GM21723 (cell line): ENCODE measurements around the gene SCO2.
"Not testable (repeated sequence)": the region's sequence is repeated elsewhere in the genome, so short reads cannot be mapped to it uniquely, and the experiment has no call there.

ENCODE experiments used
- ATAC-seq: cut with Tn5 transposase; IDR thresholded peaks from one replicate; pipeline ENCODE4 v1.9.1; 2021; ENCODE audit warnings: mild to moderate bottlenecking, moderate library complexity; ENCODE audit not compliant: unreplicated experiment

Gene SCO2

GRCh38 chr22:50522208-50522805 lies 3.1 kb downstream of the SCO2 start:
- no peak for ATAC-seq

DNA sequence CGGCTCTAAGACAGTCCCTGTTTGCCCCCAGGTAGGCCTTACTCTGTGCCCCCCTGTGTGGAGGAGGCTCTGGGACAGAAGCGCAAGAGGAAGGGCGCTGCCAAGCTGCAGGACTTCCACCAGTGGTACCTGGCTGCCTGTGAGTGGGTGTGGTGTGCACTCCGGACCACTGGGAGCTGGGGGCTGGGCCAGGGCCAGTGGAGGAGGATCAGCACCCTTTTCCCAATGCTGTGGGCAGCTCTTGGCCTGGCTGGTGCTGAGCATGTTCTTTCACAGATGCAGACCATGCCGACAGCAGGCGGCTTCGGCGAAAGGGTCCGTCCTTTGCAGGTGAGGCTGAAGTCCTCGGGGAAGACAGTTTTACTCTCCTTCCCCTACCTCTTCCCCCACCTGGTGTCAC lies 3.7 kb downstream of the SCO2 start:
- no peak for ATAC-seq

GRCh38 chr22:50520826-50521453 lies 4.5 kb downstream of the SCO2 start:
- ATAC-seq = no peak

- ATAC-seq = not testable (repeated sequence)
Measured at GRCh38 chr22:50520184-50520583, 5.2 kb downstream of the SCO2 start.

GRCh38 chr22:50519151-50519550 lies 6.2 kb downstream of the SCO2 start:
- ATAC-seq = no peak

- no peak for ATAC-seq
Measured at GRCh38 chr22:50518606-50519005, 6.8 kb downstream of the SCO2 start.

GRCh38 chr22:50517495-50518260 lies 7.7 kb downstream of the SCO2 start:
- no peak for ATAC-seq

DNA sequence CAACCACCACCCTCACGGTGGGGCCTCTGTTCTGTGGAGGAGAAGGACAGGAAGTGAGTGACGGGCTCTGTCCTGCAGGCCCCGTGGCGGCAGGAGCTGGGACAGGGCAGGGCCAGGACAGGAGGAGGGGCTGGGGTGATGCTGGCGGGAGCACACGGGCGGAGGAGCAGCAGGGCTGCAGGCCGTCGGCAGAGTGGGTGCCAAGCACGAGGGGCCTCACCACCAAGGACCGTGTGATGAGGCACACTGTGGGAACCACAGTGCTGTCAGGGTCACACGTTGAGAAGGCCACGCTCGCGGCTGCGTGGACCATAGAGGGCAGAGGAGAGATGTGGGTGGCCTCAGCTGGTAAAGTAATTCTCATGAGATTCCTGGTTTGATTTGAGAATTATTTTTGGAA lies 8.5 kb downstream of the SCO2 start:
- ATAC-seq = no peak

GRCh38 chr22:50516068-50516467 lies 9.3 kb downstream of the SCO2 start:
- ATAC-seq = no peak

- ATAC-seq = no peak
Measured at GRCh38 chr22:50513175-50513574, 12.2 kb downstream of the SCO2 start.

GRCh38 chr22:50508897-50509296 lies 16.5 kb downstream of the SCO2 start:
- no peak for ATAC-seq

GRCh38 chr22:50507991-50508884 lies 17.2 kb downstream of the SCO2 start, which contains the start of gene NCAPH2:
Gene NCAPH2, plus strand, starts transcription at chr22:50508224. Its CDS starts 114 bp downstream, at chr22:50508338.
- ATAC-seq = peak; percentile 68

DNA sequence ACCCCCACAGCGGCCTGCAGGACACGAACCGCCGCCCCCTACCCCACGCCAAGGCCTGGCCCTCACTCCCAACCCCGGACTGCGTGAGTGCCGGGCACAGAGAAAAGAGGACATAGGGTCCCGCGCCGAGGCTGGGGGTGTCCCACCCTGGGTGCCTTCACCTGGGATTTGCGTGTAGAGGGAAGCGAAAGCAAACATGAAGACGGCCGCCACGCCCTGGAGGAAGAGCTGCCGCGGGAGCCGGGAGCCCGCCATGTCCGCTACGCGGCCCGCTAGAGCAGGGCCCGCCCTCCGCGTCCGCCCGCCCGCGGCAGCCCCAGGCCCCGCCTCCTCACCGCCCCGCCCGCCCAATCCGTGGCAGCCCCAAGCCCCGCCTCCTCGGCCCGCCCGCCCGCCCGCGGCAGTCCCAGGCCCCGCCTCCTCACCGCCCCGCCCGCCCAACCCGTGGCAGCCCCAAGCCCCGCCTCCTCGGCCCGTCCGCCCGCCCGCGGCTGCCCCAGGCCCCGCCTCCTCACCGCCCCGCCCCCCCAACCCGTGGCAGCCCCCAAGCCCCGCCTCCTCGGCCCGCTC lies 17.9 kb downstream of the SCO2 start, which contains the start of gene LMF2:
Gene LMF2 (minus strand): TSS at position 282 of the 570 bp plus-strand sequence. CDS start 27 bp downstream, at position 255.
- peak; percentile 43 for ATAC-seq

- ATAC-seq = peak; percentile 3
Measured at GRCh38 chr22:50506611-50507420, 18.6 kb downstream of the SCO2 start.

DNA sequence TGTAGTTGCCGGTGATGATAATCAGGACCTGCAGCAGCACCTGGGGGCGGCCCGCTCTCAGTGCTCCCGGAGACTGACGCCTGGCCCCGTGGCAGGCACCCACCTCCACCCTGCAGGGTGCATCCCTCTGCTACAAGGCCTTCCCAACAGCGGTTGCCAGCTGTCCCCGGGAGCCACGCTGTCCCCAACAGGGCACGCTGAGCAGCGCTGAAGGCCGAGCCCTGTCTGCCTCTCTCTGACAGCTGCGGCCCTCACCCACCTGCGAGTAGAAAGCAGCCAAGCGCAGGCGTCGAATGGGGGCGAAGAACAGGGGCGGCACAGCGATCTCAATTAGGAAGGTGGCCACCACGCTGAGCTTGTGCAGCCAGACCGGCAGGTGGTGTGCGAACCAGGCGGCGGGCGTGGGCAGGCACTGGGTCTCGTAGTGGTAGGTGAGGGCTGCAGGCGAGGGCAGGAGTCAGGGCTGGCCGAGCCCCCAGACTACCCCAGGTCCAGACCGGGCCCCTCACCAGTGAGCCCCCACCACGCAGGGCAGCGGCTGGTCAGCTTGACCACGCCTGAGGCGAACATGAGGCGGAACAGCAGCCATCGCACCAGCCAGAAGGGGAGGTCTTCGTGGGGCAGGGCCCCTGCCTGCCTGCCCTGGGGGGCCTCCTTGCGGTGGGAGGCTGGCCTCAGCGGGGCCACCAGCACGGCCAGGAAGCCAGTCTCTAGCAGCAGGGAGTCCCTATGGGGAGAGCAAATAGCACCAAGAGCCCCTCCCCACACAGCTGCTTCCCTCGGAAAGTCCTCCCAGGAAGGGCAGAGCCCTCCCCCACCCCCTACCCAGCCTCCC lies 19.4 kb downstream of the SCO2 start:
- no peak for ATAC-seq

- ATAC-seq = no peak
Measured at GRCh38 chr22:50505276-50505775, 20.1 kb downstream of the SCO2 start.

- ATAC-seq = no peak
Measured at GRCh38 chr22:50504369-50505211, 20.8 kb downstream of the SCO2 start.
